Endothelial cell of umbilical vein (primary cell): Measurements from ENCODE around the gene PXMP4. TPM values are rescaled to one million over a fixed set of nuclear protein-coding genes. Genes with fewer than 3 reads are reported as not detected.

Experiments used
- BruUV-seq: library from RNA; stranded (reverse); fragments of 400-500 nt; replicated peaks from 2 replicates; lab custom pipeline; 2021; lab: Mats Ljungman, UMichigan
- CTCF ChIA-PET: fragments of 300-600, 350-600 bp; sonication (Branson Sonifier 250); formaldehyde crosslinking; loops from one replicate; lab custom pipeline; 2021; ENCODE audit warnings: antibody characterized with exemption, inconsistent platforms; lab: Charles Lee
- POLR2A ChIA-PET: fragments of 300-600, 350-600 bp; sonication (Branson Sonifier 250); formaldehyde crosslinking; loops from one replicate; lab custom pipeline; 2021; ENCODE audit warnings: antibody characterized with exemption, inconsistent platforms; lab: Charles Lee
- DNase-seq: peaks from one replicate; pipeline ENCODE4 v3.0.0-alpha.2; 2011; ENCODE audit warnings: low read depth, low spot score
- FAIRE-seq: peaks from 2 replicates; lab custom pipeline; 2011; peaks lifted over from hg19 to GRCh38; lab: Jason Lieb, UNC
- H2AFZ ChIP-seq: 2 replicates; pipeline ENCODE4 v1.6.0; 2012; ENCODE audit warnings: low read depth, low read length, control low read depth, inconsistent platforms
- H3K27ac ChIP-seq: 2 replicates; pipeline ENCODE4 v1.5.1; 2011; ENCODE audit warnings: low read depth, mild to moderate bottlenecking, control low read depth, low read length, moderate library complexity; ENCODE audit not compliant: insufficient read depth
- H3K27me3 ChIP-seq, 2 experiments: 2 replicates each; pipeline versions ENCODE4 v1.6.0 to v1.6.1; 2011; ENCODE audit warnings: low read length in 2 of 2, mixed read lengths in 1 of 2; ENCODE audit not compliant: control insufficient read depth in 2 of 2, insufficient read depth in 2 of 2
- H3K36me3 ChIP-seq, 2 experiments: 2 replicates in 1 of 2; 3 replicates in 1 of 2; pipeline ENCODE4 v1.5.1; 2011; ENCODE audit warnings: low read length in 2 of 2, mild to moderate bottlenecking in 1 of 2, moderate library complexity in 1 of 2; ENCODE audit not compliant: control insufficient read depth in 2 of 2, insufficient read depth in 2 of 2; ENCODE audit errors: extremely low read depth in 1 of 2
- H3K4me1 ChIP-seq: 3 replicates; pipeline ENCODE4 v1.5.1; 2011; ENCODE audit warnings: mild to moderate bottlenecking, low read length; ENCODE audit not compliant: control insufficient read depth, insufficient read depth; ENCODE audit errors: extremely low read depth
- H3K4me2 ChIP-seq: 2 replicates; pipeline ENCODE4 v1.6.1; 2011; ENCODE audit warnings: low read length, control low read depth, mixed read lengths; ENCODE audit not compliant: insufficient read depth
- H3K4me3 ChIP-seq, 3 experiments: fragments of 200-600 bp in 1 of 3; sonication (generic), shearing (Covaris generic) in 1 of 3; replicated peaks in 1 of 3; 2 replicates each; pipeline ENCODE4 v1.5.1; 2011 to 2016; ENCODE audit warnings: control low read depth in 3 of 3, low read length in 3 of 3, mild to moderate bottlenecking in 2 of 3, inconsistent platforms in 1 of 3, low read depth in 1 of 3, moderate library complexity in 1 of 3; ENCODE audit not compliant: insufficient read depth in 1 of 3
- H3K79me2 ChIP-seq: 2 replicates; pipeline ENCODE4 v1.6.0; 2012; ENCODE audit warnings: low read length, inconsistent platforms; ENCODE audit not compliant: control insufficient read depth, insufficient read depth
- H3K9ac ChIP-seq: replicated peaks from 2 replicates; pipeline ENCODE3; 2011; ENCODE audit warnings: low read length, control low read depth; ENCODE audit not compliant: insufficient read depth; ENCODE audit errors: extremely low read depth
- H3K9me1 ChIP-seq: replicated peaks from 3 replicates; pipeline ENCODE4 v1.6.0; 2011; ENCODE audit warnings: mild to moderate bottlenecking, low read length; ENCODE audit not compliant: control insufficient read depth, insufficient read depth; ENCODE audit errors: extremely low read depth
- H3K9me3 ChIP-seq: replicated peaks from 2 replicates; pipeline ENCODE4 v1.5.1; 2012; ENCODE audit warnings: low read length, inconsistent platforms; ENCODE audit not compliant: control insufficient read depth, insufficient read depth
- H4K20me1 ChIP-seq: replicated peaks from 2 replicates; pipeline ENCODE3; 2011; ENCODE audit warnings: mild to moderate bottlenecking, low read length; ENCODE audit not compliant: control insufficient read depth, insufficient read depth; ENCODE audit errors: extremely low read depth
- EZH2 ChIP-seq: IDR thresholded peaks from 2 replicates; pipeline ENCODE4 v1.6.1; 2012; ENCODE audit warnings: borderline replicate concordance, low read depth, mild to moderate bottlenecking, moderate library complexity, low read length, inconsistent platforms; ENCODE audit not compliant: severe bottlenecking
- FOS ChIP-seq: IDR thresholded peaks from 2 replicates; pipeline ENCODE4 v1.6.1; 2011; ENCODE audit warnings: mild to moderate bottlenecking, low read length, moderate library complexity, borderline replicate concordance; ENCODE audit not compliant: insufficient read depth
- GATA2 ChIP-seq: IDR thresholded peaks from 2 replicates; pipeline ENCODE4 v1.7.0; 2011; ENCODE audit warnings: low read depth, mild to moderate bottlenecking, moderate library complexity, mixed read lengths, low read length; ENCODE audit not compliant: insufficient read length, insufficient read depth
- JUN ChIP-seq: IDR thresholded peaks from 2 replicates; pipeline ENCODE4 v1.6.1; 2011; ENCODE audit warnings: borderline replicate concordance, low read depth; ENCODE audit not compliant: insufficient read length, insufficient read depth
- MAX ChIP-seq: IDR thresholded peaks from 2 replicates; pipeline ENCODE4 v1.6.1; 2011; ENCODE audit not compliant: insufficient read depth, insufficient read length
- POLR2A ChIP-seq: IDR thresholded peaks from 2 replicates; pipeline ENCODE4 v1.6.1; 2012; ENCODE audit warnings: low read depth, mild to moderate bottlenecking, control low read depth, low read length
- POLR2AphosphoS5 ChIP-seq: IDR thresholded peaks from 2 replicates; pipeline ENCODE4 v1.6.1; 2012; ENCODE audit warnings: low read depth, mild to moderate bottlenecking, control low read depth, low read length, moderate library complexity; ENCODE audit not compliant: insufficient read depth
- dilution Hi-C: fragments of 300-500 bp; cut with MboI; formaldehyde crosslinking; loops from one replicate; pipeline ENCODE4 v1.15.0; 2019; ENCODE audit warnings: low sequenced_read_pairs; ENCODE audit not compliant: extremely low pct_ligation_motif_present
- intact Hi-C: fragments of 100-400 bp; cut with micrococcal nuclease; formaldehyde crosslinking; loops from one replicate; pipeline ENCODE4 v1.10.0; 2022
- polyA plus RNA-seq, 4 experiments: library from polyadenylated mRNA; depleted of rRNA in 3 of 4; stranded (reverse) in 3 of 4; unstranded in 1 of 4; fragments of >200 nt; gene quantifications; 2 replicates each; pipeline versions ENCODE4 v1.2.1 to v1.2.3, GENCODE V29; 2011 to 2012; ENCODE audit warnings: missing spikeins in 1 of 4
- total RNA-seq: library from RNA; stranded (reverse); gene quantifications from 2 replicates; pipeline ENCODE4 v1.2.3, GENCODE V29; 2021

Gene PXMP4
- total and polyA plus RNA-seq, 2 donors (not counting 3 experiments of a cell fraction or from before 2014, with no cell fraction given) = 6.9 to 8.5 TPM

- H3K4me1 ChIP-seq = peaks cover 22% of the 10 kb centered on the region
- no peaks in the 10 kb centered on the region for H3K9me1 ChIP-seq
- no peaks in the 10 kb centered on the region for H3K36me3 ChIP-seq
- no peaks in the 10 kb centered on the region for H3K9me3 ChIP-seq
- peak overlapping the region; percentile 66 for H3K9ac ChIP-seq
- peak overlapping the region; percentile 11 to 56 (median 47) for H3K4me3 ChIP-seq
- ChIA-PET CTCF (interaction anchor here (0.6 to 2.0 kb wide), 5 partner anchors 11 to 337 kb away, joined by 3 to 14 read pairs (median 8); partner anchors contain the start of genes CHMP4B and PXMP4), POLR2A (no interaction called here)
- intact Hi-C loops = loop anchor here (1.0 to 5.0 kb wide), 6 partner anchors 44 to 396 kb away; partner anchors contain the start of genes E2F1 and NECAB3
- FAIRE-seq (no peak), DNase-seq (no peak)
- peak overlapping the region; percentile 71 for H3K4me2 ChIP-seq
- TF ChIP-seq POLR2AphosphoS5 (no peak), MAX (no peak), POLR2A (no peak)
- peak overlapping the region; percentile 97 for H2AFZ ChIP-seq
- no peaks in the 10 kb centered on the region for H4K20me1 ChIP-seq
- BruUV-seq = TSS peak; percentile 80
- H3K79me2 ChIP-seq = no peaks in the 10 kb centered on the region
- H3K27ac ChIP-seq = peak overlapping the region; percentile 44
- H3K27me3 ChIP-seq = no peaks in the 10 kb centered on the region
- dilution Hi-C loops = no loop called here
Observed at GRCh38 chr20:33730946-33731692, 11.0 kb upstream of the PXMP4 start.

- no peaks in the 10 kb centered on the region for H3K9me1 ChIP-seq
- no peak overlapping the region for H3K4me3 ChIP-seq
- H3K79me2 ChIP-seq = no peaks in the 10 kb centered on the region
- intact Hi-C loops (no loop called here), dilution Hi-C loops (no loop called here)
- BruUV-seq = no TSS peak
- FAIRE-seq (no peak), DNase-seq (no peak)
- no peak overlapping the region for H2AFZ ChIP-seq
- H3K27me3 ChIP-seq = no peaks in the 10 kb centered on the region
- H3K4me1 ChIP-seq = peaks cover 21% of the 10 kb centered on the region
- TF ChIP-seq GATA2 (no peak), POLR2AphosphoS5 (no peak), EZH2 (no peak), FOS (no peak), POLR2A (no peak), JUN (no peak), MAX (no peak)
- no peak overlapping the region for H3K9ac ChIP-seq
- ChIA-PET CTCF (no interaction called here), POLR2A (no interaction called here)
- no peaks in the 10 kb centered on the region for H4K20me1 ChIP-seq
- no peaks in the 10 kb centered on the region for H3K9me3 ChIP-seq
- H3K27ac ChIP-seq = no peak overlapping the region
- no peak overlapping the region for H3K4me2 ChIP-seq
- H3K36me3 ChIP-seq = no peaks in the 10 kb centered on the region
Observed at GRCh38 chr20:33729101-33729500, 9.0 kb upstream of the PXMP4 start.
